Endothelial cell of umbilical vein (primary cell): ENCODE results near the gene FOXL2NB.

Experiments
- MAX ChIP-seq: IDR thresholded peaks from 2 replicates; pipeline ENCODE4 v1.6.1; 2011; ENCODE audit not compliant: insufficient read depth, insufficient read length
- POLR2A ChIP-seq: IDR thresholded peaks from 2 replicates; pipeline ENCODE4 v1.6.1; 2012; ENCODE audit warnings: low read depth, mild to moderate bottlenecking, control low read depth, low read length

- TF ChIP-seq POLR2A (no peak), MAX (no peak)
These were observed 1.0 kb upstream of the FOXL2NB start for GRCh38 chr3:138945709-138946662.
